ENCODE results near the gene HRG. TPM values are rescaled to one million over a fixed set of nuclear protein-coding genes. Genes with fewer than 3 reads are reported as not detected.
A peak's percentile ranks its signal among the peaks of the same experiment; 100 is the strongest.

The HRG gene
- total and polyA plus RNA-seq, 2 experiments from 2014 or later = not detected

DNA sequence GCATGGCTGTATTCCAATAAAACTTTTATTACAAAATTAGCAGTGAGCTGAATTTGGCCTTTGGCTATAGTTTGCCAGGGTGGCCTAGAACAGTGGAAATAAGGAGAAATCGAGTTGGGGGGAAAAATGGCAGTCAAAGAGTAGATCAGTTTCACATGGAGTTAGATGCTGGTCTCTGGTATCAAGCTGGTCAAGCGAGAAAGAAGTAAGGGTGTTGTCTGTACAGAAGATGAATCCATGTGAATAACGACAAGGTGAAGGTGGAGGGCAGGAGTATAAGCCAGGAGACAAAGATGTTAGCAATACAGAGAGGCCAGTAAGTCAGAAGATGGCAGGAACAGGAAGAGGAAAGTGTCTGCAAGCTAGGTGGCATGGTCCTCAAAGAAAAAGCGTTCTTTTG lies 41.2 kb upstream of the HRG start:
- 0 out of 2 replicates have a peak, but pooled peaks cover 14% of the 10 kb centered on the region for H3K9me2 ChIP-seq (ENCODE audit: insufficient read depth)
- no peaks in the 10 kb centered on the region for H3K9me3 Mint-ChIP-seq
- DNase-seq (ENCODE audit: low spot score) = no peak

More for the DNA sequence above, 41.2 kb upstream of the HRG start:
- TF ChIP-seq, protein P1, sequence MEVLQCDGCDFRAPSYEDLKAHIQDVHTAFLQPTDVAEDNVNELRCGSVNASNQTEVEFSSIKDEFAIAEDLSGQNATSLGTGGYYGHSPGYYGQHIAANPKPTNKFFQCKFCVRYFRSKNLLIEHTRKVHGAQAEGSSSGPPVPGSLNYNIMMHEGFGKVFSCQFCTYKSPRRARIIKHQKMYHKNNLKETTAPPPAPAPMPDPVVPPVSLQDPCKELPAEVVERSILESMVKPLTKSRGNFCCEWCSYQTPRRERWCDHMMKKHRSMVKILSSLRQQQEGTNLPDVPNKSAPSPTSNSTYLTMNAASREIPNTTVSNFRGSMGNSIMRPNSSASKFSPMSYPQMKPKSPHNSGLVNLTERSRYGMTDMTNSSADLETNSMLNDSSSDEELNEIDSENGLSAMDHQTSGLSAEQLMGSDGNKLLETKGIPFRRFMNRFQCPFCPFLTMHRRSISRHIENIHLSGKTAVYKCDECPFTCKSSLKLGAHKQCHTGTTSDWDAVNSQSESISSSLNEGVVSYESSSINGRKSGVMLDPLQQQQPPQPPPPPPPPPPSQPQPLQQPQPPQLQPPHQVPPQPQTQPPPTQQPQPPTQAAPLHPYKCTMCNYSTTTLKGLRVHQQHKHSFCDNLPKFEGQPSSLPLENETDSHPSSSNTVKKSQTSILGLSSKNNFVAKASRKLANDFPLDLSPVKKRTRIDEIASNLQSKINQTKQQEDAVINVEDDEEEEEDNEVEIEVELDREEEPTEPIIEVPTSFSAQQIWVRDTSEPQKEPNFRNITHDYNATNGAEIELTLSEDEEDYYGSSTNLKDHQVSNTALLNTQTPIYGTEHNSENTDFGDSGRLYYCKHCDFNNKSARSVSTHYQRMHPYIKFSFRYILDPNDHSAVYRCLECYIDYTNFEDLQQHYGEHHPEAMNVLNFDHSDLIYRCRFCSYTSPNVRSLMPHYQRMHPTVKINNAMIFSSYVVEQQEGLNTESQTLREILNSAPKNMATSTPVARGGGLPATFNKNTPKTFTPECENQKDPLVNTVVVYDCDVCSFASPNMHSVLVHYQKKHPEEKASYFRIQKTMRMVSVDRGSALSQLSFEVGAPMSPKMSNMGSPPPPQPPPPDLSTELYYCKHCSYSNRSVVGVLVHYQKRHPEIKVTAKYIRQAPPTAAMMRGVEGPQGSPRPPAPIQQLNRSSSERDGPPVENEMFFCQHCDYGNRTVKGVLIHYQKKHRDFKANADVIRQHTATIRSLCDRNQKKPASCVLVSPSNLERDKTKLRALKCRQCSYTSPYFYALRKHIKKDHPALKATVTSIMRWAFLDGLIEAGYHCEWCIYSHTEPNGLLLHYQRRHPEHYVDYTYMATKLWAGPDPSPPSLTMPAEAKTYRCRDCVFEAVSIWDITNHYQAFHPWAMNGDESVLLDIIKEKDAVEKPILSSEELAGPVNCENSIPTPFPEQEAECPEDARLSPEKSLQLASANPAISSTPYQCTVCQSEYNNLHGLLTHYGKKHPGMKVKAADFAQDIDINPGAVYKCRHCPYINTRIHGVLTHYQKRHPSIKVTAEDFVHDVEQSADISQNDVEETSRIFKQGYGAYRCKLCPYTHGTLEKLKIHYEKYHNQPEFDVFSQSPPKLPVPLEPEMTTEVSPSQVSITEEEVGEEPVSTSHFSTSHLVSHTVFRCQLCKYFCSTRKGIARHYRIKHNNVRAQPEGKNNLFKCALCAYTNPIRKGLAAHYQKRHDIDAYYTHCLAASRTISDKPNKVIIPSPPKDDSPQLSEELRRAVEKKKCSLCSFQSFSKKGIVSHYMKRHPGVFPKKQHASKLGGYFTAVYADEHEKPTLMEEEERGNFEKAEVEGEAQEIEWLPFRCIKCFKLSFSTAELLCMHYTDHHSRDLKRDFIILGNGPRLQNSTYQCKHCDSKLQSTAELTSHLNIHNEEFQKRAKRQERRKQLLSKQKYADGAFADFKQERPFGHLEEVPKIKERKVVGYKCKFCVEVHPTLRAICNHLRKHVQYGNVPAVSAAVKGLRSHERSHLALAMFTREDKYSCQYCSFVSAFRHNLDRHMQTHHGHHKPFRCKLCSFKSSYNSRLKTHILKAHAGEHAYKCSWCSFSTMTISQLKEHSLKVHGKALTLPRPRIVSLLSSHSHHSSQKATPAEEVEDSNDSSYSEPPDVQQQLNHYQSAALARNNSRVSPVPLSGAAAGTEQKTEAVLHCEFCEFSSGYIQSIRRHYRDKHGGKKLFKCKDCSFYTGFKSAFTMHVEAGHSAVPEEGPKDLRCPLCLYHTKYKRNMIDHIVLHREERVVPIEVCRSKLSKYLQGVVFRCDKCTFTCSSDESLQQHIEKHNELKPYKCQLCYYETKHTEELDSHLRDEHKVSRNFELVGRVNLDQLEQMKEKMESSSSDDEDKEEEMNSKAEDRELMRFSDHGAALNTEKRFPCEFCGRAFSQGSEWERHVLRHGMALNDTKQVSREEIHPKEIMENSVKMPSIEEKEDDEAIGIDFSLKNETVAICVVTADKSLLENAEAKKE (CRISPR knock-in tag; IDR thresholded peaks at IDR 0.05) = no peak
- TF ChIP-seq JUNB (IDR thresholded peaks at IDR 0.05; ENCODE audit: unreplicated experiment) (no peak), EZH2 (IDR thresholded peaks at IDR 0.05; ENCODE audit: low read depth, unreplicated experiment) (no peak), CREB1 (CRISPR knock-in tag; IDR thresholded peaks at IDR 0.05; ENCODE audit: low read depth) (no peak), NANOG (IDR thresholded peaks at IDR 0.05; ENCODE audit: borderline replicate concordance) (no peak), ZNF331 (CRISPR knock-in tag; IDR thresholded peaks at IDR 0.05; ENCODE audit: low read depth) (no peak), STAT1 (IDR thresholded peaks at IDR 0.05; ENCODE audit: unreplicated experiment) (no peak), POLR2AphosphoS5 (IDR thresholded peaks at IDR 0.05; ENCODE audit: low read depth) (no peak), EZH2phosphoT487 (IDR thresholded peaks at IDR 0.05; ENCODE audit: unreplicated experiment) (no peak), ZNF114 (CRISPR knock-in tag; IDR thresholded peaks at IDR 0.05) (no peak)
- TF ChIP-seq, protein P2, sequence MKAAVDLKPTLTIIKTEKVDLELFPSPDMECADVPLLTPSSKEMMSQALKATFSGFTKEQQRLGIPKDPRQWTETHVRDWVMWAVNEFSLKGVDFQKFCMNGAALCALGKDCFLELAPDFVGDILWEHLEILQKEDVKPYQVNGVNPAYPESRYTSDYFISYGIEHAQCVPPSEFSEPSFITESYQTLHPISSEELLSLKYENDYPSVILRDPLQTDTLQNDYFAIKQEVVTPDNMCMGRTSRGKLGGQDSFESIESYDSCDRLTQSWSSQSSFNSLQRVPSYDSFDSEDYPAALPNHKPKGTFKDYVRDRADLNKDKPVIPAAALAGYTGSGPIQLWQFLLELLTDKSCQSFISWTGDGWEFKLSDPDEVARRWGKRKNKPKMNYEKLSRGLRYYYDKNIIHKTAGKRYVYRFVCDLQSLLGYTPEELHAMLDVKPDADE (IDR thresholded peaks at IDR 0.05) = no peak
- TF ChIP-seq, protein P3, sequence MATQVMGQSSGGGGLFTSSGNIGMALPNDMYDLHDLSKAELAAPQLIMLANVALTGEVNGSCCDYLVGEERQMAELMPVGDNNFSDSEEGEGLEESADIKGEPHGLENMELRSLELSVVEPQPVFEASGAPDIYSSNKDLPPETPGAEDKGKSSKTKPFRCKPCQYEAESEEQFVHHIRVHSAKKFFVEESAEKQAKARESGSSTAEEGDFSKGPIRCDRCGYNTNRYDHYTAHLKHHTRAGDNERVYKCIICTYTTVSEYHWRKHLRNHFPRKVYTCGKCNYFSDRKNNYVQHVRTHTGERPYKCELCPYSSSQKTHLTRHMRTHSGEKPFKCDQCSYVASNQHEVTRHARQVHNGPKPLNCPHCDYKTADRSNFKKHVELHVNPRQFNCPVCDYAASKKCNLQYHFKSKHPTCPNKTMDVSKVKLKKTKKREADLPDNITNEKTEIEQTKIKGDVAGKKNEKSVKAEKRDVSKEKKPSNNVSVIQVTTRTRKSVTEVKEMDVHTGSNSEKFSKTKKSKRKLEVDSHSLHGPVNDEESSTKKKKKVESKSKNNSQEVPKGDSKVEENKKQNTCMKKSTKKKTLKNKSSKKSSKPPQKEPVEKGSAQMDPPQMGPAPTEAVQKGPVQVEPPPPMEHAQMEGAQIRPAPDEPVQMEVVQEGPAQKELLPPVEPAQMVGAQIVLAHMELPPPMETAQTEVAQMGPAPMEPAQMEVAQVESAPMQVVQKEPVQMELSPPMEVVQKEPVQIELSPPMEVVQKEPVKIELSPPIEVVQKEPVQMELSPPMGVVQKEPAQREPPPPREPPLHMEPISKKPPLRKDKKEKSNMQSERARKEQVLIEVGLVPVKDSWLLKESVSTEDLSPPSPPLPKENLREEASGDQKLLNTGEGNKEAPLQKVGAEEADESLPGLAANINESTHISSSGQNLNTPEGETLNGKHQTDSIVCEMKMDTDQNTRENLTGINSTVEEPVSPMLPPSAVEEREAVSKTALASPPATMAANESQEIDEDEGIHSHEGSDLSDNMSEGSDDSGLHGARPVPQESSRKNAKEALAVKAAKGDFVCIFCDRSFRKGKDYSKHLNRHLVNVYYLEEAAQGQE (IDR thresholded peaks at IDR 0.05; ENCODE audit: unreplicated experiment) = no peak
- TF ChIP-seq, protein P4, sequence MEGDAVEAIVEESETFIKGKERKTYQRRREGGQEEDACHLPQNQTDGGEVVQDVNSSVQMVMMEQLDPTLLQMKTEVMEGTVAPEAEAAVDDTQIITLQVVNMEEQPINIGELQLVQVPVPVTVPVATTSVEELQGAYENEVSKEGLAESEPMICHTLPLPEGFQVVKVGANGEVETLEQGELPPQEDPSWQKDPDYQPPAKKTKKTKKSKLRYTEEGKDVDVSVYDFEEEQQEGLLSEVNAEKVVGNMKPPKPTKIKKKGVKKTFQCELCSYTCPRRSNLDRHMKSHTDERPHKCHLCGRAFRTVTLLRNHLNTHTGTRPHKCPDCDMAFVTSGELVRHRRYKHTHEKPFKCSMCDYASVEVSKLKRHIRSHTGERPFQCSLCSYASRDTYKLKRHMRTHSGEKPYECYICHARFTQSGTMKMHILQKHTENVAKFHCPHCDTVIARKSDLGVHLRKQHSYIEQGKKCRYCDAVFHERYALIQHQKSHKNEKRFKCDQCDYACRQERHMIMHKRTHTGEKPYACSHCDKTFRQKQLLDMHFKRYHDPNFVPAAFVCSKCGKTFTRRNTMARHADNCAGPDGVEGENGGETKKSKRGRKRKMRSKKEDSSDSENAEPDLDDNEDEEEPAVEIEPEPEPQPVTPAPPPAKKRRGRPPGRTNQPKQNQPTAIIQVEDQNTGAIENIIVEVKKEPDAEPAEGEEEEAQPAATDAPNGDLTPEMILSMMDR (conservative IDR thresholded peaks at IDR 0.05; ENCODE audit: low read depth in 2 of 2) = no peak
- Histone ChIP-seq H3K27me3 (ENCODE audit: insufficient read depth) (no peaks in the 10 kb centered on the region), H3K79me2 (replicated peaks; ENCODE audit: insufficient read depth) (no peaks in the 10 kb centered on the region), H3F3A (replicated peaks; ENCODE audit: low read depth) (no peaks in the 10 kb centered on the region), H3K4me3 (no peak overlapping the region), H4K20me1 (replicated peaks; ENCODE audit: insufficient read depth) (no peaks in the 10 kb centered on the region), H3K4me2 (no peak overlapping the region), H3K27ac (ENCODE audit: low read depth) (no peak overlapping the region), H2AFZ (0 out of 2 replicates have a peak overlapping the region, but pooled peaks have one; percentile 38), H3K4me1 (ENCODE audit: insufficient read depth) (no peaks in the 10 kb centered on the region), H3K36me3 (ENCODE audit: insufficient read depth) (no peaks in the 10 kb centered on the region)
- no peak overlapping the region for H3K27ac Mint-ChIP-seq
- H3K4me1 Mint-ChIP-seq = no peaks in the 10 kb centered on the region
- no peak for ATAC-seq
- H3K27me3 Mint-ChIP-seq (ENCODE audit: insufficient read depth, low read depth, poor library complexity) = no peaks in the 10 kb centered on the region
- no peaks in the 10 kb centered on the region for H3K36me3 Mint-ChIP-seq (ENCODE audit: low read depth)
- no peak overlapping the region for H3K4me3 Mint-ChIP-seq

All from GM23338 (cell line).